K562 (cell line): ENCODE measurements around the gene NECAB3. TPM values are rescaled to one million over a fixed set of nuclear protein-coding genes. Genes with fewer than 3 reads are reported as not detected.

ENCODE experiments used
- ATAC-seq: fragments of 200-7000 bp; cut with Tn5 transposase; 3 replicates; pipeline ENCODE4 v1.9.1; 2020; ENCODE audit warnings: moderate library complexity
- BruUV-seq: library from RNA; stranded (reverse); fragments of 400-500 nt; replicated peaks from 2 replicates; lab custom pipeline; 2021; lab: Mats Ljungman, UMichigan
- CTCF ChIA-PET: fragments of 300-600 bp; formaldehyde crosslinking; extraction: SDS; loops from one replicate; lab custom pipeline; 2021; ENCODE audit warnings: low intra/inter-chr PET ratio; lab: Yijun Ruan, JAX
- POLR2A ChIA-PET: fragments of 300-600, 350-650 bp; sonication (Branson Sonifier 250); formaldehyde crosslinking; extraction: SDS; loops from one replicate; lab custom pipeline; 2021; ENCODE audit warnings: antibody characterized with exemption, inconsistent platforms; lab: Yijun Ruan, JAX
- DNase-seq, 4 experiments: peaks; one replicate each; pipeline versions ENCODE4 v3.0.0 to v3.0.0-alpha.2; 2011 to 2018; ENCODE audit warnings: low spot score in 3 of 4, mixed read lengths in 3 of 4; ENCODE audit errors: extremely low read depth in 1 of 4
- FAIRE-seq: peaks from 2 replicates; lab custom pipeline; 2011; peaks lifted over from hg19 to GRCh38; lab: Jason Lieb, UNC
- H2AFZ ChIP-seq: 2 replicates; pipeline ENCODE4 v1.6.0; 2011; ENCODE audit warnings: low read depth, low read length, control low read depth, inconsistent platforms
- H3K27ac ChIP-seq: fragments of 200-600 bp; 3 replicates; pipeline ENCODE4 v1.8.0; 2011; ENCODE audit warnings: low read depth, mild to moderate bottlenecking, control low read depth, inconsistent platforms, low read length, moderate library complexity, mixed read lengths; ENCODE audit errors: extremely low read depth
- H3K27me3 ChIP-seq, 2 experiments: fragments of 300-600 bp in 1 of 2; 2 replicates in 1 of 2; 3 replicates in 1 of 2; pipeline versions ENCODE4 v1.6.0 to v1.8.0; 2011; ENCODE audit warnings: inconsistent platforms in 2 of 2, low read length in 2 of 2, mild to moderate bottlenecking in 1 of 2, mixed read lengths in 1 of 2, moderate library complexity in 1 of 2; ENCODE audit not compliant: control insufficient read depth in 2 of 2, insufficient read depth in 2 of 2
- H3K36me3 ChIP-seq: fragments of 300-600 bp; 3 replicates; pipeline ENCODE4 v1.8.0; 2011; ENCODE audit warnings: mild to moderate bottlenecking, low read length, inconsistent platforms; ENCODE audit not compliant: control insufficient read depth, insufficient read depth
- H3K4me1 ChIP-seq, 2 experiments: fragments of 200-600 bp in 1 of 2; replicated peaks in 1 of 2; 2 replicates in 1 of 2; 3 replicates in 1 of 2; pipeline versions ENCODE4 v1.5.1 to v1.8.0; 2011; ENCODE audit warnings: inconsistent platforms in 2 of 2, low read length in 2 of 2, mild to moderate bottlenecking in 1 of 2, mixed read lengths in 1 of 2, moderate library complexity in 1 of 2; ENCODE audit not compliant: control insufficient read depth in 2 of 2, insufficient read depth in 2 of 2
- H3K4me2 ChIP-seq: 2 replicates; pipeline ENCODE4 v1.6.1; 2011; ENCODE audit warnings: low read length, control low read depth, inconsistent platforms, mixed read lengths; ENCODE audit not compliant: insufficient read depth
- H3K4me3 ChIP-seq: fragments of 200-600 bp; sonication (generic), shearing (Covaris generic); 2 replicates; pipeline ENCODE4 v1.5.1; 2016; ENCODE audit warnings: control low read depth, inconsistent platforms
- H3K79me2 ChIP-seq: fragments of 200-600 bp; 3 replicates; pipeline ENCODE4 v1.8.0; 2011; ENCODE audit warnings: low read length, inconsistent platforms; ENCODE audit not compliant: control insufficient read depth, insufficient read depth
- H3K9ac ChIP-seq, 2 experiments: 2 replicates each; pipeline versions ENCODE4 v1.6.0 to v1.6.1; 2011; ENCODE audit warnings: low read depth in 2 of 2, low read length in 2 of 2, control low read depth in 1 of 2, inconsistent platforms in 1 of 2, mild to moderate bottlenecking in 1 of 2, mixed read lengths in 1 of 2; ENCODE audit not compliant: insufficient read depth in 1 of 2
- H3K9me1 ChIP-seq: one replicate; pipeline ENCODE4 v1.6.0; 2011; ENCODE audit warnings: inconsistent platforms, mild to moderate bottlenecking, low read length, moderate library complexity; ENCODE audit not compliant: control insufficient read depth, insufficient read depth
- H3K9me3 ChIP-seq: replicated peaks from 2 replicates; pipeline ENCODE4 v1.5.1; 2011; ENCODE audit warnings: low read depth, low read length, inconsistent platforms; ENCODE audit not compliant: control insufficient read depth, insufficient read depth
- H4K20me1 ChIP-seq: replicated peaks from 2 replicates; pipeline ENCODE4 v1.6.1; 2011; ENCODE audit warnings: low read length, inconsistent platforms, mixed read lengths; ENCODE audit not compliant: control insufficient read depth, insufficient read depth
- POLR2A ChIP-seq: fragments of 450-650 bp; conservative IDR thresholded peaks from 2 replicates; pipeline ENCODE4 v1.6.1; 2016
- POLR2AphosphoS2 ChIP-seq: IDR thresholded peaks from 2 replicates; pipeline ENCODE4 v1.6.1; 2012; ENCODE audit warnings: low read length, improper control_type of control experiment
- POLR2B ChIP-seq: fragments of 450-650 bp; IDR thresholded peaks from 2 replicates; pipeline ENCODE4 v1.6.1; 2018; ENCODE audit warnings: low read depth; ENCODE audit not compliant: partially characterized antibody
- POLR2G ChIP-seq: fragments of 200-400 bp; formaldehyde crosslinking; IDR thresholded peaks from 2 replicates; pipeline ENCODE4 v1.6.1; 2017; ENCODE audit warnings: low read depth, mild to moderate bottlenecking, antibody characterized with exemption, low read length, moderate library complexity
- RBFOX2 ChIP-seq: fragments of 200-400 bp; formaldehyde crosslinking; IDR thresholded peaks from 2 replicates; pipeline ENCODE4 v1.6.1; 2017; ENCODE audit warnings: low read depth, mild to moderate bottlenecking, low read length, moderate library complexity
- ZNF184 ChIP-seq: sonication (generic); formaldehyde crosslinking; IDR thresholded peaks from 2 replicates; pipeline ENCODE4 v1.5.0; 2020; ENCODE audit warnings: missing genetic modification reagents
- WGBS: fragments of 100-300 bp; shearing (Covaris generic); methylation state at CpG from one replicate; pipeline ENCODE4 v1.1.6; 2016; ENCODE audit warnings: low coverage, mixed read lengths; ENCODE audit not compliant: insufficient coverage; ENCODE audit errors: missing lambda C conversion rate; 5-methylcytosine and 5-hydroxymethylcytosine counted together
- in situ Hi-C: fragments of 300-500 bp; cut with MboI; formaldehyde crosslinking; loops from 4 replicates; pipeline ENCODE4 v1.15.0; 2018; ENCODE audit warnings: inconsistent platforms, mixed read lengths
- intact Hi-C: fragments of 100-400 bp; cut with micrococcal nuclease; formaldehyde crosslinking; loops from 2 replicates; pipeline ENCODE4 v1.14.2; 2022
- polyA plus RNA-seq, 8 experiments: library from polyadenylated mRNA; depleted of rRNA in 4 of 8; stranded (reverse) in 5 of 8; unstranded in 3 of 8; fragments of >200 nt; fragmentation: Nextera tagmentation in 2 of 8; fragmentation: Illumina TruSeq in 1 of 8; extraction: Ambion mirVana in 2 of 8; extraction: Trizol in 1 of 8; gene quantifications; 2 replicates each; pipeline versions ENCODE4 v1.2.1 to v1.2.3, GENCODE V29; 2011 to 2014; ENCODE audit warnings: inconsistent platforms in 1 of 8, missing spikeins in 1 of 8
- total RNA-seq, 7 experiments: library from RNA; depleted of rRNA in 6 of 7; stranded (reverse); fragments of >200 nt in 6 of 7; fragmentation: Illumina TruSeq in 2 of 7; extraction: Trizol in 2 of 7; gene quantifications; 2 replicates each; pipeline versions ENCODE4 v1.2.1 to v1.2.3, GENCODE V29; 2011 to 2021; ENCODE audit warnings: low replicate concordance in 1 of 7
- TF ChIP-seq, protein P1 (sequence below): fragments of 250-450 bp; sonication (Bioruptor Pico); IDR thresholded peaks from 2 replicates; pipeline ENCODE4 v1.8.0; 2021; ENCODE audit warnings: borderline replicate concordance, mild to moderate bottlenecking, moderate library complexity; ENCODE audit not compliant: poor library complexity, severe bottlenecking

NECAB3 gene
- total and polyA plus RNA-seq, 9 of the 15 experiments (the other 6 are each of a cell fraction or from before 2014, with no cell fraction given), result 0.94 to 63.3 (median 31.5) TPM

DNA sequence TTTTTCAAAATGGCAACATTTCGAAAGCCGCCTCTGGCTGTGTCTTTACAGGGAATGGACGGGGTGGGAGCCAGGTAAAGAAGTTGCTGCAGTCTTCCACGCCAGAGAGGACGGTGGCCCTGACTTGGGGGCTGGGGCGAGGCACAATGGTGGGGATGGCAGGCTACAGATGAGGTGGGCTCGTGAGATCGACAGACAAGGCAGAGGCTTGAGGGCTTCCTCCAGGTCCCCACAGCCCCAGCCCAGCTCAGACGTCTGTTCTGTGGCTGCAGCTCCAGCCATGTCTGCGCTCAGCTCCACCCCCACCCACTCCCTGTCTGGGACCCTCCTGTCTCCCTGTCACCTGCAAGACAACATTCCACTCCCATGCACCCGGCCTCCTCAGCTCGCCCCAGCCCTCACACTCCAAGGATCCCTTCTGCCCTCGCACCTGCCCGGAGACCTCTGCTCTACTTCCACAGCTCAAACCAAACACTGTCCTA lies 19.5 kb downstream of the NECAB3 start:
- Histone ChIP-seq H3K79me2 (no peaks in the 10 kb centered on the region), H3K9me1 (peaks cover 5% of the 10 kb centered on the region), H3K27me3 (no peaks in the 10 kb centered on the region), H2AFZ (no peak overlapping the region), H3K9ac (peak overlapping the region in 1 of 2 experiments; percentile 43; a peak in 2 of 4 replicates), H3K27ac (no peak overlapping the region), H3K4me1 (peaks cover 6 to 38% of the 10 kb centered on the region in 2 experiments; a peak in 3 of 5 replicates), H3K9me3 (no peaks in the 10 kb centered on the region), H4K20me1 (peaks cover 18% of the 10 kb centered on the region; the same call in 1 of the 2 replicates), H3K4me2 (no peak overlapping the region), H3K4me3 (no peak overlapping the region), H3K36me3 (peaks cover 35% of the 10 kb centered on the region; the same call in 1 of the 3 replicates)
- ChIA-PET POLR2A (interaction anchor here (0.7 to 4.5 kb wide), 3 partner anchors 9 to 343 kb away, joined by 3 to 51 read pairs (median 4); partner anchors contain the start of gene ACTL10), CTCF (no interaction called here)
- no TSS peak for BruUV-seq
- intact Hi-C loops (loop anchor here (5.0 kb wide), 1 partner anchor 252 kb away; the partner anchor contains the start of gene CDK5RAP1), in situ Hi-C loops (loop anchor here (5.0 to 10.0 kb wide), 2 partner anchors 202 to 240 kb away; no protein-coding TSS in a partner anchor)
- ATAC-seq (peak; percentile 26), FAIRE-seq (no peak), DNase-seq (peak in 1 of 4 experiments; percentile 12)
- TF ChIP-seq POLR2G (peak; percentile 73), POLR2B (peak; percentile 36), POLR2AphosphoS2 (peak; percentile 11; the same call in 1 of the 2 replicates), POLR2A (peak; percentile 43), RBFOX2 (peak; percentile 31; the same call in 1 of the 2 replicates), ZNF184 (CRISPR knock-in tag) (no peak)
- TF ChIP-seq, protein P1, sequence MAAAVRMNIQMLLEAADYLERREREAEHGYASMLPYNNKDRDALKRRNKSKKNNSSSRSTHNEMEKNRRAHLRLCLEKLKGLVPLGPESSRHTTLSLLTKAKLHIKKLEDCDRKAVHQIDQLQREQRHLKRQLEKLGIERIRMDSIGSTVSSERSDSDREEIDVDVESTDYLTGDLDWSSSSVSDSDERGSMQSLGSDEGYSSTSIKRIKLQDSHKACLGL (CRISPR knock-in tag), result no peak
- 55% methylated on average over 12 of the region's 14 CpGs for WGBS
